HepG2 (cell line): ENCODE measurements around the gene VAC14.

ENCODE experiments used
- POLR2AphosphoS5 ChIP-seq: IDR thresholded peaks from 2 replicates; pipeline ENCODE4 v1.6.1; 2012; ENCODE audit warnings: low read depth, low read length
- ZFP41 ChIP-seq: sonication (generic); formaldehyde crosslinking; IDR thresholded peaks from 2 replicates; pipeline ENCODE4 v1.4.0; 2020; ENCODE audit warnings: mild to moderate bottlenecking, missing genetic modification reagents, borderline replicate concordance
- ZNF207 ChIP-seq: fragments of 450-650 bp; IDR thresholded peaks from 2 replicates; pipeline ENCODE4 v1.6.1; 2016; ENCODE audit warnings: antibody characterized with exemption, borderline replicate concordance
- ZNF709 ChIP-seq: sonication (generic); formaldehyde crosslinking; IDR thresholded peaks from 2 replicates; pipeline ENCODE4 v1.5.0; 2020; ENCODE audit warnings: mild to moderate bottlenecking, missing genetic modification reagents
- TF ChIP-seq, protein P1 (sequence below), 2 experiments: IDR thresholded peaks; 2 replicates each; pipeline ENCODE4 v1.6.1; 2011 to 2012; ENCODE audit warnings: low read length in 2 of 2, borderline replicate concordance in 1 of 2, low read depth in 1 of 2, mild to moderate bottlenecking in 1 of 2, moderate library complexity in 1 of 2
- TF ChIP-seq, protein P2 (sequence below): sonication (generic); formaldehyde crosslinking; IDR thresholded peaks from 2 replicates; pipeline ENCODE4 v1.5.0; 2020; ENCODE audit warnings: mild to moderate bottlenecking, missing genetic modification reagents, moderate library complexity
- TF ChIP-seq, protein P3 (sequence below), 2 experiments: fragments of 450-650 bp in 1 of 2; sonication (generic) in 1 of 2; formaldehyde crosslinking; IDR thresholded peaks; 2 replicates each; pipeline versions ENCODE4 v1.5.0 to v1.8.0; 2020 to 2022; ENCODE audit warnings: mild to moderate bottlenecking in 1 of 2, missing genetic modification reagents in 1 of 2
- TF ChIP-seq, protein P4 (sequence below): sonication (generic); formaldehyde crosslinking; IDR thresholded peaks from 2 replicates; pipeline ENCODE4 v1.5.1; 2020; ENCODE audit warnings: mild to moderate bottlenecking, missing genetic modification reagents, moderate library complexity

DNA sequence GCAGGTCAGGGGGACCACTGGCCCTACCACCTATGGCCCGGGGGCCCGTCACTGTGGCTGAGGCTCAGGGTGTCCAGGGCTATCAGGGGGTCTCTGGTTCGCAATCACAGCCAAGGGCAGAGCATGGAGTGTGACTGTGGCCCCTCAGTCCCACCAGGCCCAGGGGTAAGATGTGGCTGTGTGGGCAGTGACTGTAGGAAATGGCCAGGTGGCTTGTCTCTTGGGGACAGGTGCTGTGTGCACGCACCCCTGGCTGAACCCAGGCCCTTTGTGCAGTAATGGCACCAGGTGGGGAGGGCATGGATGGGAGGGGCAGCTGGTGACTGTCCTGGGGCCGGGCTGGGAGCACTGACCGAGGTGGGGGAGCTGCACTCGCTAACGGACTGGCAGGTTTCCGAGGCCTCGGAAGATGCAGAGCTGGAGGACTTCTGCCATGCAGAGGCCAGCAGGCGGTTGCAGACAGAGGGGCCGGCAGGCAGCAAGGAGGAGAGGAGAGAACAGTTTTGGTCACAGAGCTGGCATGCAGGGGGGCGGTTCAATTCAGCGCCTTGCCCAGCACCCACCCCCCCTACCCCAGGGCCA lies 135.8 kb downstream of the VAC14 start:
- TF ChIP-seq ZNF709 (no peak), ZFP41 (CRISPR knock-in tag) (no peak), POLR2AphosphoS5 (0 out of 2 replicates have a peak, but pooled peaks have one; percentile 35), ZNF207 (no peak)
- TF ChIP-seq, protein P1, sequence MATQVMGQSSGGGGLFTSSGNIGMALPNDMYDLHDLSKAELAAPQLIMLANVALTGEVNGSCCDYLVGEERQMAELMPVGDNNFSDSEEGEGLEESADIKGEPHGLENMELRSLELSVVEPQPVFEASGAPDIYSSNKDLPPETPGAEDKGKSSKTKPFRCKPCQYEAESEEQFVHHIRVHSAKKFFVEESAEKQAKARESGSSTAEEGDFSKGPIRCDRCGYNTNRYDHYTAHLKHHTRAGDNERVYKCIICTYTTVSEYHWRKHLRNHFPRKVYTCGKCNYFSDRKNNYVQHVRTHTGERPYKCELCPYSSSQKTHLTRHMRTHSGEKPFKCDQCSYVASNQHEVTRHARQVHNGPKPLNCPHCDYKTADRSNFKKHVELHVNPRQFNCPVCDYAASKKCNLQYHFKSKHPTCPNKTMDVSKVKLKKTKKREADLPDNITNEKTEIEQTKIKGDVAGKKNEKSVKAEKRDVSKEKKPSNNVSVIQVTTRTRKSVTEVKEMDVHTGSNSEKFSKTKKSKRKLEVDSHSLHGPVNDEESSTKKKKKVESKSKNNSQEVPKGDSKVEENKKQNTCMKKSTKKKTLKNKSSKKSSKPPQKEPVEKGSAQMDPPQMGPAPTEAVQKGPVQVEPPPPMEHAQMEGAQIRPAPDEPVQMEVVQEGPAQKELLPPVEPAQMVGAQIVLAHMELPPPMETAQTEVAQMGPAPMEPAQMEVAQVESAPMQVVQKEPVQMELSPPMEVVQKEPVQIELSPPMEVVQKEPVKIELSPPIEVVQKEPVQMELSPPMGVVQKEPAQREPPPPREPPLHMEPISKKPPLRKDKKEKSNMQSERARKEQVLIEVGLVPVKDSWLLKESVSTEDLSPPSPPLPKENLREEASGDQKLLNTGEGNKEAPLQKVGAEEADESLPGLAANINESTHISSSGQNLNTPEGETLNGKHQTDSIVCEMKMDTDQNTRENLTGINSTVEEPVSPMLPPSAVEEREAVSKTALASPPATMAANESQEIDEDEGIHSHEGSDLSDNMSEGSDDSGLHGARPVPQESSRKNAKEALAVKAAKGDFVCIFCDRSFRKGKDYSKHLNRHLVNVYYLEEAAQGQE (IDR thresholded peaks at IDR 0.05; ENCODE audit: borderline replicate concordance in 1 of 2, low read depth in 1 of 2, low read length in 2 of 2): no peak
- TF ChIP-seq, protein P2, sequence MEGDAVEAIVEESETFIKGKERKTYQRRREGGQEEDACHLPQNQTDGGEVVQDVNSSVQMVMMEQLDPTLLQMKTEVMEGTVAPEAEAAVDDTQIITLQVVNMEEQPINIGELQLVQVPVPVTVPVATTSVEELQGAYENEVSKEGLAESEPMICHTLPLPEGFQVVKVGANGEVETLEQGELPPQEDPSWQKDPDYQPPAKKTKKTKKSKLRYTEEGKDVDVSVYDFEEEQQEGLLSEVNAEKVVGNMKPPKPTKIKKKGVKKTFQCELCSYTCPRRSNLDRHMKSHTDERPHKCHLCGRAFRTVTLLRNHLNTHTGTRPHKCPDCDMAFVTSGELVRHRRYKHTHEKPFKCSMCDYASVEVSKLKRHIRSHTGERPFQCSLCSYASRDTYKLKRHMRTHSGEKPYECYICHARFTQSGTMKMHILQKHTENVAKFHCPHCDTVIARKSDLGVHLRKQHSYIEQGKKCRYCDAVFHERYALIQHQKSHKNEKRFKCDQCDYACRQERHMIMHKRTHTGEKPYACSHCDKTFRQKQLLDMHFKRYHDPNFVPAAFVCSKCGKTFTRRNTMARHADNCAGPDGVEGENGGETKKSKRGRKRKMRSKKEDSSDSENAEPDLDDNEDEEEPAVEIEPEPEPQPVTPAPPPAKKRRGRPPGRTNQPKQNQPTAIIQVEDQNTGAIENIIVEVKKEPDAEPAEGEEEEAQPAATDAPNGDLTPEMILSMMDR (CRISPR knock-in tag): no peak
- TF ChIP-seq, protein P3, sequence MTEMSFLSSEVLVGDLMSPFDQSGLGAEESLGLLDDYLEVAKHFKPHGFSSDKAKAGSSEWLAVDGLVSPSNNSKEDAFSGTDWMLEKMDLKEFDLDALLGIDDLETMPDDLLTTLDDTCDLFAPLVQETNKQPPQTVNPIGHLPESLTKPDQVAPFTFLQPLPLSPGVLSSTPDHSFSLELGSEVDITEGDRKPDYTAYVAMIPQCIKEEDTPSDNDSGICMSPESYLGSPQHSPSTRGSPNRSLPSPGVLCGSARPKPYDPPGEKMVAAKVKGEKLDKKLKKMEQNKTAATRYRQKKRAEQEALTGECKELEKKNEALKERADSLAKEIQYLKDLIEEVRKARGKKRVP (CRISPR knock-in tag; IDR thresholded peaks at IDR 0.05): no peak
- TF ChIP-seq, protein P4, sequence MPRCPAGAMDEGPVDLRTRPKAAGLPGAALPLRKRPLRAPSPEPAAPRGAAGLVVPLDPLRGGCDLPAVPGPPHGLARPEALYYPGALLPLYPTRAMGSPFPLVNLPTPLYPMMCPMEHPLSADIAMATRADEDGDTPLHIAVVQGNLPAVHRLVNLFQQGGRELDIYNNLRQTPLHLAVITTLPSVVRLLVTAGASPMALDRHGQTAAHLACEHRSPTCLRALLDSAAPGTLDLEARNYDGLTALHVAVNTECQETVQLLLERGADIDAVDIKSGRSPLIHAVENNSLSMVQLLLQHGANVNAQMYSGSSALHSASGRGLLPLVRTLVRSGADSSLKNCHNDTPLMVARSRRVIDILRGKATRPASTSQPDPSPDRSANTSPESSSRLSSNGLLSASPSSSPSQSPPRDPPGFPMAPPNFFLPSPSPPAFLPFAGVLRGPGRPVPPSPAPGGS (CRISPR knock-in tag): no peak
